Measurements from ENCODE around the gene LCN12.

GRCh38 chr9:136988872-136989271 lies 36.8 kb downstream of the LCN12 start:
- TF ChIP-seq, protein P1, sequence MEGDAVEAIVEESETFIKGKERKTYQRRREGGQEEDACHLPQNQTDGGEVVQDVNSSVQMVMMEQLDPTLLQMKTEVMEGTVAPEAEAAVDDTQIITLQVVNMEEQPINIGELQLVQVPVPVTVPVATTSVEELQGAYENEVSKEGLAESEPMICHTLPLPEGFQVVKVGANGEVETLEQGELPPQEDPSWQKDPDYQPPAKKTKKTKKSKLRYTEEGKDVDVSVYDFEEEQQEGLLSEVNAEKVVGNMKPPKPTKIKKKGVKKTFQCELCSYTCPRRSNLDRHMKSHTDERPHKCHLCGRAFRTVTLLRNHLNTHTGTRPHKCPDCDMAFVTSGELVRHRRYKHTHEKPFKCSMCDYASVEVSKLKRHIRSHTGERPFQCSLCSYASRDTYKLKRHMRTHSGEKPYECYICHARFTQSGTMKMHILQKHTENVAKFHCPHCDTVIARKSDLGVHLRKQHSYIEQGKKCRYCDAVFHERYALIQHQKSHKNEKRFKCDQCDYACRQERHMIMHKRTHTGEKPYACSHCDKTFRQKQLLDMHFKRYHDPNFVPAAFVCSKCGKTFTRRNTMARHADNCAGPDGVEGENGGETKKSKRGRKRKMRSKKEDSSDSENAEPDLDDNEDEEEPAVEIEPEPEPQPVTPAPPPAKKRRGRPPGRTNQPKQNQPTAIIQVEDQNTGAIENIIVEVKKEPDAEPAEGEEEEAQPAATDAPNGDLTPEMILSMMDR (IDR thresholded peaks at IDR 0.05; ENCODE audit: low read depth, low read length), result no peak
- no peak for TF ChIP-seq EZH2phosphoT487 (IDR thresholded peaks at IDR 0.05; ENCODE audit: low read depth)
